CD4-positive, alpha-beta T cell treated with Interleukin-4 for 4 hours (primary cell): Measurements from ENCODE around the gene BMPER.

Experiments
- DNase-seq: peaks from one replicate; pipeline ENCODE4 v3.0.0-alpha.2; 2020

BMPER gene

DNA sequence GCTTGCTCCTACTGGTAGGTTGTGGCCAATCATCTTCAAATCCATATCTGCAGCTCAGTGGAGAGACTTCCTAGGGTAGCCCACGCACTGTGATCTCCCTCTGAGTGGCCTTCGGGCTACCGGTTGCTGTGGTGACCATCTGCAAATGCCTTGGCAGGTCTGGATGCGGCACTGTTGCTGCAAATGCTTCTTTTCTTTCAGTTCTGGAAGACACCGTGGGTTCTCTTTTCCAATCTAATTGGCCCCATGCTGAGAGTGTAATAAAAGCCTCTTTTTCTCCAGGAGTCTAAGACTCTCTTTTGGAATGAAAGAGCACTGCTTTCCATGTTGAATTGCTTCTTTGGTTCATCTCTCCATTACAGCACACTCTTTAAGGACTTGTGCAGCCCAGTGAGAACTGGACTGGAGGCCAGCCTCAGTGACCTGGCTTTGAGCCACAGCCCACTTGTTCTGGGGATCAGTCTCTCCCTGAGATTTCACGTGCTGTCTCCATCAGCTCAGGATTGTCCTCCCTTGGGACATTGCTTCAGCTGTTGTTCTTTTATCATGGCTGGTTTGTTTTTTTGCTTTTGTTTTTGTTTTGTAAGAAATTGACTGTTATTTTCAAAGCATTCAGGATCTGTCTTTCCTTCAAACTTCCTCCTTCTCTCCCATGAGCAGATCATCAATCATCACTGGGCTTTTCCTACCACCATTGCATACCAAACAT lies 286.6 kb downstream of the BMPER start:
- no peak for DNase-seq

DNA sequence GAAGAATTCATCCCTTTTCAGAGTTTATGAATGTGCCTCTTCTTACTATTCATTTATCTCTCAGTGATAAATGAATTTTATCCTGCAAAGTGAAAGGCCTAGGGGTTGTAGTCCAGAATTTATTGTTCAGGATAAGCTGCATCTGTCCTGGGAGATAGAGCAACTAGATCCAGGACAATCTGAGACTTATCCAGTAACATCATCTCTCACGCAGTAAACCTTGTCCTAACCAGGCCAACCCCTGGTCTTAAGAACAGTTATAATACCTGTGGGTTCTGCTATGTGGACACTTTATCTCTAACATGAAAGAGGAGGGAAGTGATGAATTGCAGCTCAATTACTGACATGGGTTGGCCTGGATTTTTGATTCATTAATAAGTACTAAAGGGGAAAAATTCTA lies 287.6 kb downstream of the BMPER start:
- no peak for DNase-seq

DNA sequence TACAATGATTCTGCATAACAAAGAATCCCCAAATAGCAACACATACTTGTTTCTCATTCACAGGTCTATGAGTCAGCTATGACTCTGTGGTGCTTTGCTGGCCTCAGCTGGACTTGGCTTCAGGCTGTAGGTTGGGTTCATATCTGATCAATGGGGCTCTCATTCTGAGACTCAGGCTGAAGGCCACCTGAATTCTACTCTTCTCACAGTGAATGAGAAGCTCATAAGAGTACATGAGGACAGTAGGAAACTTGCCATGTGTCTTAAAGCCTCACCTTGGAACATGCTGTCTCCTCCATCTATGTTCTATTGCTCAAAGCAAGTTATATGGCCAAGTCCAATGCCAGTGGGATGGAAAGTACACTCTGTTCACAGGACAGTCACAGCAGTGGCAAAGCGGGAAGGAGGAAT lies 292.9 kb downstream of the BMPER start:
- no peak for DNase-seq
